Stimulated activated CD4-positive, alpha-beta T cell treated with anti-CD3 and anti-CD28 coated beads, Interleukin-12 subunit alpha, Interleukin-12 subunit beta, amount 100 ng/mL, for 24 hours (primary cell): ENCODE data around the gene ATAD3A.
"Not testable (repeated sequence)": the region's sequence is repeated elsewhere in the genome, so short reads cannot be mapped to it uniquely, and the experiment has no call there.

Experiments used
- DNase-seq, 2 experiments: peaks; one replicate each; pipeline ENCODE4 v3.0.0-alpha.2; 2020; ENCODE audit warnings: low read depth in 2 of 2

The ATAD3A gene

DNA sequence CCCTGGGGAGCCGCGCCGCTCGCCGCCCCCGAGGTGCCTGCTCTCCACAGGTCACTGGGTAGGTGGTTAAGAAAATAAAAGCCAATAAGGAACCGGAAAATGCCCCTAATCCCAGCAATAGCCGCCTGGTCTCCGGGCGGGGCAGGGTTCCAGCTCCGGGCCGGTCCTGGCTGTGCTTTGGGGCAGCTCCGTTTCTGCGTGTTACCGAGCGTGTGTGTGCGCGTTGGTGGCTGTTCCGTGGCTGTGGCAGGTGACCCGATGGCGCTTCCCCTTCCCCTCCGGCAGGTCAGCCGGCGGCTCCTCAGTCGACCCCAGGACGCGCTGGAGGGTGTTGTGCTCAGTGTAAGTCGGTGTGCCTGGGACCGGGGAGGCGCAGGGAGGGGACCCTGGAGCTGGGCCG is 11.3 kb downstream of the ATAD3A start:
- not testable (repeated sequence) for DNase-seq

DNA sequence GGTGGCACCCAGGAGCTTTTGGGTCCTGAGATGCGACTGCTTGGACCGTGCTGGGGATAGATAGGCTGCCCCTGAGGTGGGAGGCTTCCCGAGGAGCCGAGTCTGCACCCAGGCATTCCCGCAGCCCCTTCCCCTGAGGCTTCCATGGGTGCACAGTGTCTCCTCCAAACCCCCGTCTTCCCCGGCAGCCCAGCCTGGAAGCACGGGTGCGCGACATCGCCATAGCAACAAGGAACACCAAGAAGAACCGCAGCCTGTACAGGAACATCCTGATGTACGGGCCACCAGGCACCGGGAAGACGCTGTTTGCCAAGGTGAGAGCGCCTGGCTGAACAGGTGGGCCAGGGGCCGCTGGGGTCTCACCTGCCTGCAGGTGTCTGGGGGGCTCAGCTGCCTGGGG is 11.7 kb downstream of the ATAD3A start:
- DNase-seq = not testable (repeated sequence)

DNA sequence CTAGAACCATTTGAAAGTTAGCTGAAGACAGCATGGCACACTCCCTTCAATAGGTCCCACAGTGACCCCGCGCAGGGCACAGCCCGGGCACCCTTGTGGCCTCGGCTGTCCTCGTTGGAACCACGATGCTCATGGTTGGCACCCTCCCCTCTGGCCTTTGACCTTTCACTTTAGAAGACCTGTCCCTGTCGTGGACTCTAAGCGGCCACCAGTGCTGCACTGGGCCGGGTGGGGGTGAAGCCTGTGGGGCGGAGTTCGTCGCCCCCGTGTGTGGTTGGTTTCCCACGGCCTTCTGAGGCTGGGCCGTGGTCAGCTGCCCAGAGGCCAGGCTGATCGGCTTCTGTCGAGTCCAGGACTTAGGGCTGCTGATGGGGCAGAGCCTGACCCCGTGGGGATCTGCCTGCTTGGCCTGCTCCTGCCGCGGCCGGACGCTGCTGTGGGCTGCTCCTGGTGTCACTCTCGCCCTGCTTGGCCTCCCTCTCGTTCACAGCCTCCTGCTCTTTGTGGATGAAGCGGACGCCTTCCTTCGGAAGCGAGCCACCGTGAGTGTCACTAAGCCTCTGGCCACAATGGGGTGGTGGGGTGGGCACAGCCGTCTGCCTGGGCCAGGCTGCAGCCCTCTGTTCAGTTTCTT is 12.9 kb downstream of the ATAD3A start:
- not testable (repeated sequence) for DNase-seq

DNA sequence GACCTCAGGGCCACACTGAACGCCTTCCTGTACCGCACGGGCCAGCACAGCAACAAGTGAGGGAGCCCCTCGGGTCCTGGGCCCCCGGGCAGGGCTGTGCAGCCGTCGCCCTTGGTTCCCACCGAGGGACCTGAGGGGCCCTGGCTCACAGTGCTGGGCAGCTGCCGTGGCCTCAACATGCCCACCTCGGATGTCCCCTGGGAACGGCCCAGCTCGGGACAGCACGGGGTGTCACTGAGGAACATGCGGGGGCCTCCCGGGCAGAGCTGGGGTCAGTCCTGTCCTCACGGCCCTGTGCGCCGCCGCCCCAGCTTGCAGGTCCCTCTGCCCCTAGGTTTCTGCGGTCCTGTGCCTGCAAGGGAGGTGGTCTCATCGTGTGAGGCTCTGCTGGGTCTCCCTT is 14.5 kb downstream of the ATAD3A start:
- not testable (repeated sequence) for DNase-seq

DNA sequence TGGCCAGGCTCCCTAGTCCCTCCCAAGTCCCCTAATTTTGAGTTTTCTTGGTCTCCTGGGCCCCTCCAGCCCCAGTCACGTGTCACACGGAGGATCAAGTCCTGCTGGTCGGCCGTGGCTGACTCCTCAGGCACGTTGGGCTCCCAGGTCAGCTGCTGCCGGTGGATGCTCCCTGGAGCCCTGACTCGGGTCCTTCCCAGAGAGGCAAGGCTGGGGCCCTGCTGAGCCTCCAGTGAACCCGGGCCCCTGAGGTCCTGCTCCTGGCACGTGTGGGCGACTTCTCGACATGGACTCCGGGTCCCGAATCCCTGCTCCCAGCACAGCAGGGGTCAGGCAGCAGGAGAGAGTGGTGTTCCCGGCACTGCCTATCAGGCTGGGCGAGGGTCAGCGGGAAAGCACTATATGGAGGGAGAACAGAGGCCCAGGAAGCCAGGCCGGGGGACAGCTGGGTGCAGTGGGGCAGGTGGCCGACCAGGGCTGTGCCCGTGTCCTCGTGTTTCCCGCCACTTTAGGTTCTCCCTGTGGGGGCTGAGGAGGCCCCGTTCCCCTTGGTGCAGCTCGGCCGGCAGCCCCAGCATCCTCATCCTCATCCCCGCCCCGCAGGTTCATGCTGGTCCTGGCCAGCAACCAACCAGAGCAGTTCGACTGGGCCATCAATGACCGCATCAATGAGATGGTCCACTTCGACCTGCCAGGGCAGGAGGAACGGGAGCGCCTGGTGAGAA is 15.3 kb downstream of the ATAD3A start:
- DNase-seq = no peak

DNA sequence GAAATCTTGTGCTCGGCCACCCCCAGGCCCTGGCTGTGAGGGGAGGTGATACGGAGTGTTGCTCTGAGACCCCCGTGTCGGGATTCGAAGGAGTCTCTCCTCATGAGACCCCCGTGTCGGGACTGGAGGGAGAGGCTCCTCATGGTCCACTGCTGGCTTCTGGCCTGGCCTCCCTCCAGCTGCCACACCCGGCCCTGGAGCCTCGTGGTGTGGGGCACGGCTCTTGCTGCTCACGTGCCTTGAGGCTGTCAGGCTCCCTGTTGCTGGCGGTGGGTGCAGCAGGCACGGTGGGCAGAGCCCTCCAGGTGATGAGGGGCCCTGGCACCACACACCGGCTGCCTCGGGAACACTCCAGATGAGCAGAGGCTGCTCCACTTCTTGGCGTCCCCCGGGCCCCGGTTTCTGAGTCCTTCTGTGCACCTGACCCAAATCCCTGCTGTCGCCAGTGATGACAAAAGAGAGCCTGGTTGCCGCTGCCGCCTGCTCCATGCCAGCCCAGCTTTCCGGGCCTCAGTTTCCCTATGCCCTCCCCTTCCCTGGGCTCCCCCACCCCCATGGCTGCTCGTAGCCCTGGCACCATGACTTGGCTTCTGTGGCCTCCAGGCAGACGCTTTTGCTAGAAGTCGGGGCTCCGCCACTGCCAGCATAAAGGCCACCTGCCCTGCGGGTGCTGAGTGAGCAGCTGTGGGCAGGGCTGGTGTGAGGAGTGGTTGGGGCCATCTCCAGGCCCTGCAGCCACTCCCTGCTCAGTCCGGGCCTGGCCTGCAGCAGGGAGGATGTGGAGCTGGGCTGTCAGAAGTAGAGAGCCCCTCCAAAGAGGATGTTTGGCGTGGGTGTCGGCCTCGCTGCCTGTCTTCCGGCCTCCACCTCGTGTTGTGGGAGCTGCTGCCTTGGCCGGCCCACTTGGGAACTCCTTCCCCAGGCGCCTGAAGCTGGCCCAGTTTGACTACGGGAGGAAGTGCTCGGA is 16.6 kb downstream of the ATAD3A start:
- no peak for DNase-seq

DNA sequence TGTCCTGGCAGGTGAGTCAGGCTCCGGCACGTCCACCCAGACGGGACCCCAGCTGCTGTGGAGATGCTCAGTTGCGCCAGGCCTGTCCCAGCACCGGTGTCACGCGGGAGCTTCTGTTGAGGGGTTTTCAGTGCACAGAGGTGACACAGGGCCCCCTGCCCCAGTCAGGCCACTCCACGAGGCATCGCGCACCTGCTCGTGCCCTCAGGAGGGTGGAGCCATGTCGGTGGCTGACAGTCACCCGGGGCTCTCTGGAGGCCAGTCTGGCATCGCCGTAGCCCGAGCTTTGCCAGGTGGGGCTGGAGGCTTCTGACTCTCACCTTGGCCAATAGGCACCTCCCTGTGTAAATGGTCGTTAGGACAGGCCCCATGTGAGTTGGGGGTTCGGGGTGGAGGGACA is 17.4 kb downstream of the ATAD3A start:
- no peak for DNase-seq

DNA sequence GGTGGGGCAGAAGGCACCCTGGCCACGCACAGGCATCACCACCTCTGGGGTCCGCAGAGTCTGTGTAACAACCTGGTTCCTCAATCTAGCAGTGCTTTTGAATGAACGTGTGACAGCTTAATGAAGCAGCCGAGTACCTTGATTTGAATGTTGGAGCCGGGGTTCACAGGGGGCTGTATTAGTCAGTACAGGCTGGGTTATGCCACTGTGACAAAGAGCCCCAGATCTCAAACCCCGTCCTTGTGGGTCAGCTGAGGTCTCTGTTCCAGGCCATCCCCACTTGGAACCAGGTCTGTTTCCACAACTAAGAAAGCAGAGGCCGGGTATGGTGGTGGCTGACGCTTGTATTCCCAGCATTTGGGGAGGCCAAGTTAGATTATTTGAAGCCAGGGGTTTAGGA is 18.0 kb downstream of the ATAD3A start:
- DNase-seq = no peak

DNA sequence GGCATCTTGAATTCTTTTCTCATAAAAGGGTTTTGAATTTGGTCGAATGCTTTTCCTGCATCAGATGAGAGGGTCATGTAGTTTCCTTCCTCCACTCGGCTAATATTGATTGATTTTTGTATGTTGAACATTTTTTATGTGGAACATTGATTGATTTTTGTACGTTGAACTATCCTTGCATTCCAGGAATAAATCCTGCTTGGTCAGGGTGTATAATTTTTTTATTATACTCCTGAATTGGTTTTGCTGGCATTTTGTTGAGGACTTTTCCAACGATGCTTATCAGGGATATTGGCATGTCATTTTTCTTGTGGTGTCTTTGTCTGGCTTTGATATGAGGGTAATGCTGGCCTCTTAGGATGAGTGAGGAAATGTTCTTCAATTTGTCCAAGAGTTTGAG is 20.0 kb downstream of the ATAD3A start:
- no peak for DNase-seq

DNA sequence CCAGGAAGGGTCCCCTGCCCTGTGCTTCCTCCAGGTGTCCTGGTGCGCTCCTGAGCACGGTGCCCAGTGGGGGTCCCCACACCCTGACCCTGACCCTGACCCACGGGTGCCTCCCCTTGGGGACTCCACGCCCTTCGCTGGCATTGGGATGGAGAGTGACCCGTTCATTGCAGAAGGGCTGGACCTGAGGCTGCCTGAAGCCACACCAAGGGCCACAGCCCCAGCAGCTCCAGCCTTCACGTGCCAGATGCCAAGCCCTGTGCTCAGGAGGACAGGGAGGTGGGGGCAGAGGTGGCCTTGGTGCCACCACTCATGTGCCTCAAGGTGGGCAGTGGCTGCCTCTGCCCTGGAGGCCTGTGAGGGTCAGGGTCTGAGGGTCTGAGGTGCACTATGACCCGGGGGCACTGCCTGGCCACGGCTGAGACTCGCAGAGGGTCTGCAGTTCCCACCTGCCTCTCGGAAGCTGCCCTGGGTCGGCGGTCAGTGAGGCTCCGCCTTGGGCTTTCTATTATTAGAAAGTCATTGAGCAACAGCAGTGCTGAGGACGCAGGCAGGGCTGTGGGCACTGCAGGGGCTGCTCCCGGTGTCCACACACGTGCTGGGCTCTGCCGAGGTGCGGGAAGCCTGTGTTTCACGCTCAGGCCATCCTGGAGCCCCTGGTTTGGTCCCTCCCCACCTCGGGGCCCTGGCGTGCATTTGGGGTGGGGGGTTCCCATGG is 21.4 kb downstream of the ATAD3A start:
- not testable (repeated sequence) for DNase-seq

DNA sequence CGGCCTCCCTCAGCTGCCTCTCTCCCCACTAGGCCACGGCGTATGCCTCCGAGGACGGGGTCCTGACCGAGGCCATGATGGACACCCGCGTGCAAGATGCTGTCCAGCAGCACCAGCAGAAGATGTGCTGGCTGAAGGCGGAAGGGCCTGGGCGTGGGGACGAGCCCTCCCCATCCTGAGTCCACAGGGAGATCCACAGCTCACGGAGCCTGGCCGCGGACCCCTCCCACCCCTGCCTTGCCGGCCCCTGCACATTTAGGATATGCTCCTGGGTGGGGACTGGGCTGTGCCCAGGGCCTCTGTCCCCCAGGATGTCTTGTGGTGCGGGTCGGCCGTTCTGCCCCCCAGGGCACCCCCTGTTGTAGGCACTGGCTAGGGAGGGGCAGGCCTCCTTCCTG is 21.9 kb downstream of the ATAD3A start:
- not testable (repeated sequence) for DNase-seq

DNA sequence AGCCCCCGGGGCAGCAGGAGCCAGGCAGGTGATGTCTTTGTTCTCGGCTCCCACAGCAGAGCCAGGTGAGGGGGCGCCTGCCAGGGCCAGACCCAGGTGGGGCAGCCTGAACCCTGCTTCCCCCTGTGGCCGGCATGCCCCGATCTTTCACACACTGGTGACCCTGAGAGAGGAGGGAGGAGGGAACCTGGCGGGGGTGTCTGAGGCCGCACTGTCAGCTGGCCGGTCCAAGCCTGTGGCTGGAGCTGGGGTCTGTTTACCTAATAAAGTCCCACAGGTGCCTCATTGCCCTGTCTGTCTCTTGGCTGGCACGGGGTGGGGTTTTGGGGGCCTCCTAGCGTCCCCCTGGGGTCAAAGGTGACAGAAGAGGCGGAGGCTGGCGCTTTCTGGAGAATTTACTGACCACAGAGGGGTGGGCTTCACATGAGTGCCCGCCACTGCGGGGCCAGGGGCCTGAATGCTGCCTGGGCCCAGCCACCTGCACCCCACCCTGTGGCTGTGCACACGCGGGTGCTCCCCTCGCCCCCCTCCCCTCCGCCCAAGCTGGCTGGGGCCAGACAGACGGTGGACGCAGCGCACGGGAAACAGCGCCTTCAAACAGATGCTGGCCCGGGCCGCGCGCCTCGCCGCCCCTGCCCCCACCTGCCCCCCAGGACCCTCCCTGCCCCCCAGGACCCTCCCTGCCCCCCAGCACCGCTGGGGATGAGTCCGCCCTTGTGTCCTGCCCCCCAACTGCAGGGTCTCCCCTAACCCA is 22.6 kb downstream of the ATAD3A start:
- no peak for DNase-seq

DNA sequence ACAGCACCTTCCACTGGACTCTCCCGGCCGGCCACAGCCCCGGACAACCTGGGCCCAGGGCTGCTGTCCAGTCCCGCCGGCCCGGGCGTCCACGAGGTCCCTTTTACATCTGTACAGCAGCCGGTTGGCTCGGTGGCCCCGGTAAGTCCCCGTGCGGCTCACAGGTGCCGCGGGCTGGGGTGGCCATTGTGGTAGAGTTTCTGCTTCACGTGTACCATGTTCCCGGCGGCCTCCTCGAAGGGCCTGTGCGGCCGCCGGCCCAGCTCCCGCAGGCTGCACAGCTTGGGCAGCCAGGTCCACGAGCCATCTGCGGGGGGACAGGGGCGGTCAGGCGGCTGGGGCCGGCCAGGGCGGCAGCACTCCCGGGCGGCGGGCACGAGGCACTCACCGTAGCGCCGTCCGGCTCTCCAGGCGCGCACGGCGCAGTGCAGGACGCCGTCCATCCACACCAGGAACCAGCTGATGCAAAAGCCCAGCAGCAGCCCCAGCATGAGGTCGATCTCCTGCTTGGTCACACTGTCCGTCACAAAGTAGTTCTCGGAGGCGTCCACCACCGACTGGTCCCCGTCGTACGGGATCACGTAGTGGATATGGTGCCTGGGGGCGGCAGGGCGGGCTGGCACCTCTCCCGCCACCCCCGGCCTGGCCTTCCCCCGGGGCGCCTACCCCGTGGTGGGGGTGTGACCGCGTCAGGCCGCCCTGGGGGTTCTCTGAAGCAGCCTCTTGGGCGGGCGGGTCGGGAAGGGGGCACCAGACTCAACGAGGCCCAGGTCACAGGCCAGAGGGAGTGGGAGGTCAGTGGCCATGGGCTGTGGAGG is 23.4 kb downstream of the ATAD3A start:
- DNase-seq = no peak

DNA sequence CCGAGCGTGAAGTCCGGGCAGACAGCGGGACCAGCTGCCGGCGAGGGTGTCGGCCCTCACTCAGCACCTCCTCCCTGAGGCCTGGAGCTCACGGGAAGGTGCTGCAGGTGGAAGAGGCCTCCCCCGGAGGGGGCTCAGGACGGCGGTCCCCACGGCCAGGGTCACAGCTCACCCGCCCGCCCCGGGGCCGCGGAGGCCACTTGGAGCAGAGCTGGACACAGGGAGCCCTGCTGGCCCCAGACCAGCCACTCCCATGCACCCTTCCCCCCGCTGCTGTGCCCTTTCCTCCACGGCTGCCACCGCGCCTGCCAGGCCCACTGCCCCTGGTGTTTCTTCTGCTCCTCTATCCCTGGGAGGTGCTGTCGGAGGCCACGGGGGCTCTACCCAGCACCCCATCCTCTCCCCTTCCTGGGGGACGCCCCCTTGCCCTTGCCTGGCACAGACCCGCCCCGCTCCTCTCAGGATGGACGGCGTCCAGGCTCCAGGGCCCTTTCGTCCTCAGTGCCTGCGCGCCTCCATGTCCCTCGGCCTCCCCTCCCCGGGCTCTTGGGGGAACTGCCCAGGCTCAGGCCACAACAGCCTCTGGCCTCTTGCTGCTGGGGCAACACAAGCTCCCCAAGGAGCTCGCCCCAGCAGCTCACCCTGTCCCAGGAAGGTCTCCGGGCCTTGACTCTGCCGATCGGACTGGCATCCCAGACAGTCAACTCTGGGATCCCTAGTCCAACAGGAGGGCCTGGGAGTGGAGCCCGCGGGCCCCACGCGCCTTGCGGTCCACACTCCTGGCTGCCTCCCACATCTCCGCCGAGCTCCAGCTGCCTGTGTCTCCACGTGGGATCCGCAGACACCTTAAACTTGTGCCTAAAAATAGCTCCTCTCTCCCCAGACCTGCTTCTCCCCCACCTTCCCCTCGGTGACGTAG is 24.3 kb downstream of the ATAD3A start:
- no peak for DNase-seq

DNA sequence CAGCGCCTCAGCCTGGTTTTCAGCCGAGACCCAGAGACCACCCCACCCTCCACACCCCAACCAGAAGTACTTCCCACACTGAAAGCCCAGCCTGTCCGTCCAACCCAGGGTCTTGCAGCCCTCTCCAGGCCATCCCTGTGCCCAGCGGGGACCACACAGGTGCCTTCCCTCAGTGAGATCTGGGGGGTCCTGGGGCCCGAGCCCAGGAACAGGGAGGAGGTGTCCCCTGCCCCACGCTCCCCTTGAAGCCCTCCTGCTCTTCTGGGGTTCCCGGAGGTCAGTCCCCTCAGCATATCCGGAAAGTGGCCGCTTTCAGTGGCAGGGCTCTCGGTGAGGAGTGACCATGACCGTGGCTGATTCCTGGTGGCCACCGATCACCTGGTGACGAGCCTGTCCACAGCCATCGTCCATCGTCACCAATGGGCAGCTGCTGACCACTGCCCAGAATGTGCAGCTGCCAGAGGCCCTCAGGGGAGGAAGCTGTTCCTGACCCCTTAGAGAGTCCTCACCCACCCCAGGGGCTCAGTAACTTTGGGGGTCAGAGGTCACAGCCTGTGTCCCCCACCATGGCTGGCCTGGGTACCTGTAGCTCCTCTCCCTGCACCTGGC is 25.1 kb downstream of the ATAD3A start:
- no peak for DNase-seq

DNA sequence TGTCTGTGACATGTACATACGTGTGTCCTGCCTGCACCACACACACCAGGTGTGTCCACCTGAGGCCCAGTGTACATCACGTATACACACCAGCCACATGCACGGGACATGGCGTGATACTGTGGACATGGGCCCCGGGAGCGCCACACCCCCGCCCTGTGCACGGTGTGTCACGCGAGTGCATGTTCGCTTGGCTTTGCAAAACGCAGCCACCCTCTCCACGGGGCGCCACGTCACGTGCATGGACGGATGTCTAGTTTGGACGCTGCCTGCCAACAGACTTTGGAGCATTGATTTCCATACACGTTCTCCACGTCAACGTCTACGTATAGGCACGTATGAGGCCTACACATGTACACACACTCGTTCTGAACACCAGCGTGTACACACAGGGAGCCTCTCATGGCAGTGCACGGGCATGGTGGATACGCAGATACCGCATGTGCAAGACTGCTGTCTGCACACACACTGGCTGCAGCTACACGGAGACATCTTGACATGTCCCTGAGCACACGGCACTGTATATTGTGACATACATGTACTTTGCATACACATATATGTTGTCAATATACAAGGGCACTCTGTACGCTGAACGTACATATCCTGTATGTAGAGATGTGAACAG is 25.8 kb downstream of the ATAD3A start:
- DNase-seq = no peak

DNA sequence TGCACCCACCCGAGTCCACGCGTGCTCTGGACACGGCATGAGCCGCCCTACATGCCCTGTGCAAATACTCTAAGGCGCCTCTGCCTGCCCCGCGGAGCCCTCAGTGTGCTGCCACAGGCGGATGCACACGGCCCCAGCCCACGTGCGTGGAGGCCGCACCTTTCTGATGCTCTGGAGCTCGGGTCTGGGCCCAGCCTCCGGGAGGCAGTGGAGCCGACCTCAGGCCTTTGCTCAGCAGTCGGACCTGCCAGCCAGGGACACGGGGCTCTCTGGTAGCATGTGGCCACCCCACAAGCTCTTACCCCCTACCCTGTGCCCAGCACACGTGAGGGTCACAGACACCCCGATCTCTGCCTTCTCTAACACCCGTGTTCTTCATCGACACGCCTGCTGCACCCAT is 26.4 kb downstream of the ATAD3A start:
- DNase-seq = no peak

DNA sequence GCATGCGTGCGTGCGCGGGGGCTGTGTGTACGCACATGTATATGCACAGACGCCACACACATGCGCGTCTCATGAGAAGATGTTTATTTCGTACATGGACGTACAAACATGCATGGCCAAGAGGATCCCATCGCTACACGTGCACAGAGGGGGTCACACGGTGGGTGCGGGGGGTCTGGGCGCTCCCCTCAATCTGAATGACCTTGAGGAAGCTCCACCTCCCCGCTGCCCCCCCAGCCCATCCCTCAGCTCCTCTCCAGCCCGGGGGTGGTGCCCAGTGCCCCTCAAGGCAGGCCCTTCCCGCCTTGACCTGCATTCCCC is 27.0 kb downstream of the ATAD3A start:
- no peak for DNase-seq
